Right hindlimb (tissue), 1 donor: ENCODE measurements around the gene TBC1D2B.

ENCODE experiments used
- DNase-seq: peaks from one replicate; pipeline ENCODE4 v3.0.0-alpha.2; 2018

TBC1D2B gene

DNA sequence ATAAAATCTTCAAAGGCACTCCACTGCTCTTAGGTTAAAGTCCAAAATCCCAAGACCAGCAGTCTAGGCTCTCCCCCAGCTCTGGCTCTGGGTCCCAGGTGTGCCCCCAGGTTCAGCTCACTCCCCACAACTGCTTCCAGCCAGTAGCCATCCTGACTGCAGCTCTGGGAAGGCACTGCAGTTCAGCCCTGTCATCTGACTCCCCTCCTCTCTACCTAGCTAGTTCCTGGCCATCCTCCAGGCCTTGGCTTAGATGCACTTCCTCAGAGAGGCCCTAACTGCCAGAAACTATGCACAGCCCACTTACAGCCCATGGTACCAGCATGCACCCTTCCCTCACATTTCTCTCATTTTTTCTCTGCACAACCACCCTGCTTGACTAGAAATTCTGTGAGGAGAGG, 25.5 kb downstream of the TBC1D2B start:
- DNase-seq, result peak; percentile 66

DNA sequence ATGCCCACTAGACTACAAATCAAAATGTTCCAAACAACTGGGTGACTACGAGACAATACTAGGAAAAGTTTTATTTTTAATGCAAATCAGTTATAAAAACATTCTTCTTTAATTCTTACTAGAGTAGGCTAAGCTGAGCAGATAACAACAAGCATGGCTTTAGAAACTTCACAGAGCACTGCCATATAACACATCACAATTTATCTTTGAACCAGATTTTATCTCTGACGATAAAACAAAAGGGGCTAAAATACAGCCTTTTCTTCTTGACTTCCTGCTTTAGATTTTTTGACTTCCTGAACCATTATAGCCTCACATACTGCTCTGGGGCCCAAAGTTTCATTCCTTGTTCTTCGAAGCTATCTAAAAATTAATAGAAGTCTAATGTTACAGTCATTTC, 25.9 kb downstream of the TBC1D2B start:
- no peak for DNase-seq

DNA sequence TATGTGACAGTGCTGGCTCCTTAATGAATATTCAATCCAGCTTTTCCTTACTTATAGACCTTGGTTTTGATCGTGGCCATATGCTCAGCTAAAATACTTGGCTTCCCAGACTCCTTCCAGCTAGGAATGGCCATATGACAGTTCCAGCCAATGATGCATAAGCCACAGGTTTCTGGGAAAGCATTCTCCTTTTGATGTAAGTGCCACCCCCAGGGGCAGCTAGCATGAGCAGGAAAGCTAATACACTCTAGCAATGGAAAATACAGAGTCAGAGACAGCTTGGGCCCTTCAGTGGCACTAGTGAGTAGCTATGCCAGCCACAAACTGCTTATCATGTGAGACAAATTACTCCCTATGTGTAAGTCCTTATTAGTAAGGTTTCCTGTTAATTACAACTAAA, 26.7 kb downstream of the TBC1D2B start:
- DNase-seq, result peak; percentile 69

DNA sequence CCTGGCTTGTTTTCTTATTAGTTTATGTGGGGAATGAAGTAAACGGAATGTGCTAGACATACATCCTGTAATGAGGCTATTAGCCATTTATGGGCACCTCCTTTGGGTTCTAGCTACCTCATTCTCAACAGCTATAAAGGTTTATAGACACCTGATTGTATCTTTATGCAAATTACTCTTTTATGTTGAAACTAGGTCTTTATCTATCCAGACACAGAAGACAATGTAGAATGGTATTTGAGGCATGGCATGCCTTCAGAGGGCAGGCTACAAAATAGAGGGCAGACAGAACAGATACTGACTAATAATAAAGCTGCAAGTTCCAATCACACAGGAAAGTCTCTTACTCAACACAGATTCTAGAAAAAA, 27.1 kb downstream of the TBC1D2B start:
- DNase-seq, result no peak

DNA sequence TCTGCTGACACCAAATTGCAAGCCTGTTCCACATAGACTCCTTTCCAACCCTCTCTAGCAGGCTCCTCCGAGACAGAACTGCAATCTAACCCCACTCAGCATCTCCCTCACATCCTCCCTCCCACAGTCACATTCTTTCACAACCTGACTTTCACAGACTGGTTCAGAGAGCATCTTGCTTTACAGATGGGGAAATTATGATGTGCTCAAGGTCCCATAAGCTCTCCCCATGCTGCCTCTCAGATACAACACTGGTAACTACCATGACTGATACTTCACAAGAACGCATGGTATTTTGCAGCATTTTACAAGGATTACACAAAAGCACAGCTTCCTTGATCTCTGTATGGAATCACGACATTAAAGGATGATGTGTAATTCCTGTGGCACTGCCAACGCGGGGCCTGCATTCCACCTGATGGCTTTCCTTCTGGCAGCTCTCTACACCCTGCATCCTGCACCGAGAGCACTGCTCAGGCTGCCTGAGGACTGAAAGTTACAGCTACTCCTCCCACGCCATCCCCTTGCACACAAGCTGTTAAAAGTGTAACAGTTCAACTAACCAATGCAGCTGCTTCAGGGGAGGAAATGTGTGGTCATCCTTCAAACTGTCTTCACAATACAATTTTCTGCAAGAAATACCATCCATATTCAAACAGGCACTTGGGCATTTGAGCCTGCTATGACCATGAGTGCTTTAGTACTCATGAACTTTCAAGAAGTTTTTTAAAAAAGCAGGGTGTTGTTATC, 27.6 kb downstream of the TBC1D2B start:
- DNase-seq, result peak; percentile 51

DNA sequence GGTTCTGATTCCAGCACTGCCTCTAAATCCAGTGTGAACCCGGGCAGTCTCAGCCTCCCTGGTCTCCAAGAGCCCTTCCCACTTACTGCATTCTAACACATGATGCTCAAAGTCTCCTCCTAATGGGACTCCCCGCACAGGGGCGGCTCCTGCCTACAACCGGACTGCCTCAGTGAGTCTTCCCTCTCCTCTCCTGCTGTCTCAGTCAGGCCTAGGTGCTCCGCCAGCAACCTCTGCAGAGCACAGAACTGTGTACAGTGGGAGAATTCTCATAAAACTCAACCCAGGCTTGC, 28.9 kb downstream of the TBC1D2B start:
- DNase-seq, result peak; percentile 79

DNA sequence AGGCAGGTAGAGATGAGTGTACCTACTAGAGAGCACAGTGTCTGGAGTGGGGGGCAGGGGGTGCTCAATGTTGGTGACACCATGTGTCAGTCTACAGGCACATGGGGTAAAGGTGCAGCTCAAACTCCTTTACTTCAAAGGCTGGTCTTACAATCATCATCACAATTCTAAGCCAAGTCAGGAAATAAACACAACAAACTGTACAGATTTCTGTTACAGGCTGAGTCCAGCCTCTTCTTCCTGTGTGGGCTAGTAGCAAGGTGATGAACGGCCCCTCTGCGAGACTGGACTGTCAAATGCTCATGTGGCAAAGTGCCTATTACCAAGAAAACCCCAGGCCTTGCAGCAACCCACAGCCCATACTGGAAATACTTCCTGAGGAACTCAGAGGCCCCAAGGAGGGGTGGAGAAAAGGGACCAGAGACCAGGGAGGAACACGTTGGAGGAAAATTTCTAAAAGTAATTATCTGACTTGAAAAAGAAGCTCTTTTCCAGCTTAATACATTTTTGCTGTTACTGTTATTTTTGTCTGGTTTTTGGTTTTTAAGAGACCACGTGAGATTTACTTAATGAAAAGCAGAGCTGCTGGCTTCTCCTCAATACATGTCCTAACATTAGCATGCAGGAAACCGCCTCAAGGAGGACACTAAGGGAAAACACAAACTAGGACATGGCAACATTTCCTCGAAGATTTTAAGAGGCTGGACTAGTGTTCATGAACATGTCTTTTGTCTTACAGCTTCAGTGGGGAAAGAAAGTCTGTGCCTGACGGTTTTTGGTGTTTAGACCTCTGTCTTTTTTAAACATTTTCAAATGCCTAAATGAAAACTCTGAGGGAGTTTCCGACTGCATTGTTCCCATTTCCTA, 29.5 kb downstream of the TBC1D2B start:
- DNase-seq, result peak; percentile 91

DNA sequence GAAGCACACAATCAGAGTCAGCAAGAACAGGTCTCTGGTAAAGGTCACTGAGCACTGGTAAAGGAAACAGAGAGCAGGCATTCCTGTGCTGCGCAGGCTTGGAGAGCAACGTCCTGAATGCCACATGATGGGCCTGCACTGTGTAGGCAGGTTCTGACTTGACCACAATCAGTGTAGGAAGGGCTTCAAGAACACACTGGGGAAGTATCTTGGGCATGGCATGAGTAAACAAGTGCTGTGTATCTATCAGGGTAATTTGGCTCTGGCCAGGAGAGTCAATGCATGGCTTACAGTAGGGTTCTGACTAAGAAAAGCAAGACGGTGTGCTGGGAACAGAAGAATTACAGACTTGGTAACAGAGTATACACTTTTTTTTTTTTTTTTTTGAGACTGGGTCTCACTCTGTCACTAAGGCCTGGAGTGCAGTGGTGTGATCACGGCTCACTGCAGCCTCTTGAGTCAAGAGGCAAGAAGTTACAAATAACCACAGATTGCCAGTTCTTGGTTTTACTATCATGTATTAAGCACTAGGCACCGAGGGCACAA, 30.6 kb downstream of the TBC1D2B start:
- no peak for DNase-seq

DNA sequence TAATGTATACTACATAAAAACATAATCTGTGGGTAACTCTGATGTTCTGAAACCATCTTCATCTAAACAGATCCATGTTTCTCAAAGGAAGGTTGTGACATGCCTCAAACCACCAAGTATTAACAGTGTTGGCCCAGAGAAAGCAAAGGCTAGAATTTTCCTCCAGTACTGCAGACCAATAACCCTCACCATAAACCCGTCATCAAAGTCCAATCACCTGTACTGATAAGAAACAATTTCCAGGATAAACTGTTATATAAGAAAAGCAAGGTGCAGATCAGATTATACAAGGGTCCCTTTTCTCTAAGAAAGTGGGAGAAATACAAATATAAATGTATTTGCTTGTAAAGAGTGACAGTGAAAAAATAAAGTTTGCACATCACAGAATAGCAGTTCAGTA, 32.3 kb downstream of the TBC1D2B start:
- DNase-seq, result no peak

DNA sequence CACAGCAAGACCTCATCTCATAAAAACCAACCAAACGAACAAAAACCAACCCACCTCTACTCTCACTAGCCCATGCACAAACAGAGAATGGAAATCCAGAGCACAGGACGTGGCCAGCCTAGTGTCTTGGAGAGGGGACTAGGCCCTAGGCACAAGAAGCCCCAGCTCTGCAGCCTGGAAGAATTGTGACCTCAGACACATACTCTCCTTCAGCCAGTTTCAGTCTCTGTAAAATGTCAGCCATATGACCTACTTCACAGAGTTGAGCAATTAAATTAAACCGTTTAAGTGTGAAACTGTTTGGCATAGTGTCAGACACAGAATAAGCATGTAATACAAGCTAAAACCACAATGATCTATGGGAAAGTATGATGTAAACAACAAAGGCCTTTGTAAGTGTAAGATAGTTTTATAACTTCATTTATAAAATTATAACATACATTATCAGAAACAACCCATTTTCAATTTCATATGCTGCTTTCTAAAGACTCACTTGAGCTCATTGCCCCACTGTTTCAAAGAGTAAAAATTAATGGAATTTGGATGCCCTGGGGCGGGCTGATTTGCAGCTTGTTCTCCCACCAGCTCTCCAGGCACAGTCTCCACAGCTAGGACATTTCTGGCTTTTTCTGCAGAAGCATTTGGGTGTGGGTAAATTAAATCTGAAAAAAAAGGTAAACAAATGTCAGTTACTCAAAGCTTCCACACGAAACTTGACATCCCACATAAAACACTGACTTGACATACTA, 32.9 kb downstream of the TBC1D2B start:
- DNase-seq, result no peak

DNA sequence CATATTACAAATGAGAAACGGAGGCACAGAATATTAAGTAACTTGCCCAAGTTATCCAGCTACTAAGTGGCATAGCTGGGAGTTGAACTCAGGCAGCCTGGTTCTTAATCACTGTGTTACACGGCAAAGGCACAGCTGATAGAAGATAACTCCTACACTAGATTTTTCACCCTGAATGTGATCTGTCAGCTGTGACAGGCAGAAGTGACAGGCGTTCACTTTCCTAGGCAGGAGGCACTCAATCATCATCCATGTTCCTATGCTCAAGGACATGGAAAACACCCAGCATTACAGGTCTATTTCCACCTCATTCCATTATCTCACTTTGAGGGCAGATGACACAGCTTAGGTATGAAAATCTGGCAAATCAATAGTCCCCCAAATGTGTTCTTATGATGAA, 35.6 kb downstream of the TBC1D2B start:
- DNase-seq, result no peak

DNA sequence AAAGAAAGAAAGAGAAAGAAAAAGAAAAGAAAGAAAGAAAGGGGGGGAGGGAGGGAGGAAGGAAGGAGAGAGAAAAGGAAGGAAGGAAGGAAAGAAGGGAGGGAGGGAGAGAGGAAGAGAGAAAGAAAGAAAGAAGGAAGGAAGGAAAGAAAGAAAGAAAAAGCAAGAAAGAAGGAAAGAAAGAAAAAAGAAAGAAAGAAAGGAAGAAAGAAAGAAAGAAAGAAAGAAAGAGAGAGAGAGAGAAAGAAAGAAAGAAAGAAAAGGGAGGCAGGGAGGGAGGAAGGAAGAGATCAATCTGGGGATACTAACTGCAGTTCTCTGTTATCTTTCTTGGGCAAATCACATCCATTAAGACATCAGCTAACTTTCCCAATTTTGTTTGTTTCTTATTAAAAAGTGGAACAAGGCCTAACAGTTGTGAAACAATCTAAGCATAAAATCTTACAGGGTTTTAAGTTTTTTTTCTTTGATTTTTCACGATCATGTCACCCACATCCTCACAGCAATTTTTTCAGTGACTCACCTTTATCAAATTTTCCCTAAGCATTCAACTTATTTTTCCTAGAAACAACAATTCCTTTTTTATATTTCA, 36.8 kb downstream of the TBC1D2B start:
- no peak for DNase-seq

DNA sequence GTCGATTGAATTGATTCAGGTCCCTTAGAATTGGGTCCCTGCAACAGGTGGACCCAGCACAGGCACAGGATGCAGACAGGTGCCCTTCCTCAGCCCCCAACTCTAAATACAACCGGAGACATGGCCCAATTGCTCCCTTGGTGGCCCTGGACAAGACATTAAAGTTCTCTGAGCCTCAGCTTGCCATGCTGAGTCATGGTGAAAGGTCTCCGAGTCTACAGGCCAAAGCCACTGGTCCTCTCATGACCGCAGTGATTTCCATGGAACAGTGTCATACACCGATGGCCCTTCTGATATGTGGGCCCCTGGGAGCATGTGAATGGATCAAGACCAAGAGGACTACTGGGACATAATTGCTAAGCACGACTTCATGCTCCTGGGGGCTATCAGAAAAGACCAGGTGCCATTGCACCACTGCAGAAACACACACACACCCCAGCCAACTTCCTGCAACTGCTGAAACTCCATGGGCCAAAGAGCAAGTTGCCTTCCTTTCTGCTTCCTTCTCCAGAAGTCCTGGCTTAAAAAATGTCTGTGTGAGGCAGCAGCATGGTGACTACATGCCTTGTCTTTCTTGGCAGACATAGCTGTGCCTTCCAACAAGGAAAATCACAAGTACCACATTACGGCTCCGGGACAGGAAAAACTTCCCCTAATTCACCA, 38.8 kb downstream of the TBC1D2B start:
- DNase-seq, result no peak

DNA sequence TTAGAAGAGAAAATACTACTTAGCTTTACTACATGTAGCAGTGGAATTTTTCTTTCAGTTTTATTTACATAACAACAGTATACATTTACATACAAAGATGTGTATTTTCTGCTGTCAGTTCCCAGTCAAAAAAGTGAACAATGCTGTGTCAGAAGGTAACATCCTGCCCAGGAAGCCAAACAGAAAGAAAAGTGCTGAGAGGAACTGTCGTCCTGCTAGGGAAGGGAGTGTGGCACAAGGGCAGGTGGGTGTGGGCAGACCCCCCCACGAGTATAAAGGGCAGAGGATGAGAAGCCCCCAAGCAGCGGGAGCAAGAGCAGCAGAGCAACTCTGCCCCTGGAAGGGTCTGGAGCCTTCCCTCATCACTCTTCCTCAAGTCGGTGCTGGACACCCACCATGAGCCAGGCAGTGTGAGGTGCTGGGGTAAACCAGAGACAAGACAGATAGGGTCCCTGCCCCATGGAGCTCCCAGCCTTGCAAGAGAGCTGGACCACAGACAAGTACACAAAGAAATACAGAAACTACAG, 39.7 kb downstream of the TBC1D2B start:
- no peak for DNase-seq

DNA sequence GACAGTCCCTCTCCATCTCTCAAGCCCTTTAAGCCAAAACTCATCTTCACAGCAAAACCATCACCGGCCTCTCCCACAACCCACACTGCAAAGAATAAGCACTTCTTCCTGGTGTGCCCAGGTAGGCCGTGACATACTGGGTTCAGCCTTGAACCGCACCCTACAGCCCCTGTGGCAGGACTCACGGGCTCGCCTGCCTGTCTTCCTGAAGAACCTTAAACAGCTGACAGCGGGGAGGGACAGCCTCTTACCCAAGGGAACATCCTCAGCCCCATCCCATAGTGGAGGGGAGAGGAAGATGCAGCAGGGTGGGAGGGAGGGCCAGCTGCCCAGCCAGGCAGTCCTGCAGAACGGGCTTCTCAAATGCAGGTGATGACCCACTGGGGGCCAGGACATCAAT, 40.2 kb downstream of the TBC1D2B start:
- no peak for DNase-seq

DNA sequence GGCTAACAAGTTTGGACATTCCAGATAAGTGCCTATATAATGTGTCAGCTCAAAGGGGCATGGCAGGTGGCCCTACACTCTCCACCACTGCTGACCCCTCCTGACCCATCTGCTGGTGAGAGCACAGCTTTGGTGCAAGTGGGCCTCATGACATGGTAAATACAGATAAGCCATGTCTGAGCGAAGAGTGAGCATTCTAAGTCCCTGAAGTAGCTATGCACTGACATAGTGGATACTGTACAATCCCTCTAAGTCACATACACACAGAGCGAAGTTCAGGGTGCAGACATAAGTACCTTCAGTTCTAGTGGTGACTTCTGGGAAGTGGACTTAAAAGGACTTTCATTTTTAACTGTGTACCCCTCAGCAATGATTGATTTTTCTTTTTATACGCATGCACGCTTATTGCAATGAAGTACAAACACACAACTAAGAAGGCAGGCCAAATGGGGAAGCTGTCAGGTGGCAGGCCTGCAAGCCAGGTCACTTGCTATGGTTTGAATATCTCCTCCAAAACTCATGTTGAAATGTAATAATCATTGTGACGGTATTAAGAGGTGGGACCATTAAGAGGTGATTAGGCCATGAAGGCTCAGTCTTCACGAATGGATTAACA, 41.5 kb downstream of the TBC1D2B start:
- no peak for DNase-seq

DNA sequence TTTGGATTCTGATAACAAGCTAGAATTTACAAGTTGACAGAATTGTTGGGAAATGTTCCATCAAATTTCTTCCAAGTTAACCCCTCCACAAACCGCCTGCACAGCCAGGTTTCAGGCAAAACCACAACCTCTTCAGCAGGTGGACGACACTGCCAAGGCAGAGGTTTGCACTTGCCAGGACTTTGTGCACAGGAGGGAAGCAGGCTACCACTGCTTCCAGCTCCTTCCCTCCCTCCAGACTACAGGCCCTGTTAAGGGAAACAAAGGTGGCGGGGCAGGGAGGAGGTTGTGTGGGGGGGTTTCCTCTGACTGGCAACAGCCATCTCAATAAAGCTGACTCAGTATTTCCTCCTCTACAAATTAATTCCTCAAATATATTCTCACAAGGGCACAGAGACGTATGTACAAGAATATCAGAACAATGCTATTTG, 42.2 kb downstream of the TBC1D2B start:
- no peak for DNase-seq

DNA sequence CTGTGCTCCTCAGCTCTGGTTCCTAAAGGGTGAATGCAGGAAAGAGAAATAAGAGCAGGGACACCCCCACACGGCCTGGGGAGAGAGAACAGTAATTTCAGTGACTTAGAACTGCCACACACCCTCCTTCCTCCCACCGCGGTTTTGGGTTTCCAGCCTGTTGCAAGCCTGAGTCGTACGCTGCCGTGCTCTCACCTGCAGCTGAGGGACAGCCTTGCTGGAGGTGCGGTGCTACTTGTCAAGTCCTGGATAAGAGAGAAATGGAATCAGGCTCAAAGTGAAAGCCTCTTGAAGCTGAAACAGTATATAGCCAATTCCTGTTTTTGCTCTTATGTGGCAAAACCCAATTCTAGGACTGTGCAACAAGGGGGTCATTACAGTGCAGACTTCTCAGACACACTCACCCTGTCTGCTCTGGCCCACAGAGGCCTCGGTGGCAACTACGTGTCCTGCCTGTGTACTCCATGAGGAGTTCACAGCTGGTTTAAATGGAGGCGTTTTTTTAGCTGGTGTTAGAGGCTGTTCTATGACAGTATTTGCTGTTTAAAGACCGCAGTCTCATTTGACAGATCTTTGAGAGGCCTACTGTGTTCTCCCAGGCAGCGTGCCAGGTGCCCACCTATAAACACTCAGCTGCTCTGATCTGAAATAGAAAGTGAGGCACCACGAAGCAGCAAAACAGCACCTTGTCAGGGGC, 42.9 kb downstream of the TBC1D2B start:
- peak; percentile 35 for DNase-seq

DNA sequence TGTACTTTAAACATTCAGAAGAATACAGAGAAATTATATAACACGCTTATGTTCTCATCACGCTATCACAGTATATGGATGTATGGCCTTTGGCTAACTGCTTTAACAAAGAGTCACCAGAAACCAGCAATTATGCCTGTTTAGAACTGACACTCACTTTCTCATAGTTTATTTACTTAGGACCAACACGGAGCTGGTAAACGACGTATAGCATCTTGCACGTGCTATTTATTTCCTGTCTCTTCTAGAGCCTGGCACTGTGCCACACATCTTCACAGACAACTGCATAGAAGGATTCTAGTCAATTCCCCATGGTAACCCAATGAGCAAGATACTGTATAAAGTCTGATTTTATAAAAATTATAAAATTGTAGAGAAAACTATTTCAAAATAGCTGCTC, 43.6 kb downstream of the TBC1D2B start:
- DNase-seq, result no peak

DNA sequence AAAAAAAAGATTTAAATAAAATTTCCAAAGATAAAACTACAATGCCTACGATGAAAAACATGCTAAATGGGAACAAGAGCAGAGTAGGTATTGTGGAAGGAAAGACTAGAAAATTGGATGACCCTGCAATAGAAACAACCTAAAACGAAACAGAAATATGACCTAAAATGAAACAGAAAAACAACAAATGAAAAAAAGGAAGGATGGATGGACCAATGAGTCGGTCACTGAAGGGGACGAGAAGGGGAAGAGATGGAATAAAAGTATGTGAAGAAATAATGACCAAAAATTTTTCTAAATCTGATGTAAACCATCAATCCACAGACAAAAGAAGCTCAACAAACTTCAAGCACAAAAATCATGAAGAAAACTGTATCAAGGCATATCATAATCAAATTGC, 44.8 kb downstream of the TBC1D2B start:
- no peak for DNase-seq

DNA sequence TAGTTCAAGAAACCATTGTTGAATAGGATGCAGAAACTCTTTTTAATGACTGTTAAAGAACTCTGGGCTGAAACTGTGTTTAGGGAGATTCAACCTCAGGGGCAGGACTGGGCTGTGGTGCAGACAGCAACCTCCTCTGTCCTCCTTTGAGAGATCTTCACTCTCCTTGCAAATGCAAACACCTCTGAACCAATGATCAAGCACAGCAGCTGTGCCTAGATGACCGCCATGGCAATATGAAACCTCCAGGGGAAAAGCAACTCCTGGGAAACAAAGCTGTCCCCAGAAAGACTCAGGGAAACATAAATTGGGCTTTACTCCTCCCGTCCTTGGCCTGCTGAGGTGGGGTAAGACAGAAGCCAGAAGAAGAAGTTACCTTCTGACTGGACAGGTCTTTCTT, 52.6 kb downstream of the TBC1D2B start:
- DNase-seq, result no peak
